Fibroblast of skin of left quadriceps (primary cell): ENCODE data around the gene TMEM80.

Experiments used
- DNase-seq, 2 experiments: peaks; one replicate each; pipeline ENCODE4 v3.0.0-alpha.2; 2013; ENCODE audit warnings: low read depth in 2 of 2

Gene TMEM80

GRCh38 chr11:699116-699508 is 3.5 kb downstream of the TMEM80 start:
- DNase-seq, result no peak

- no peak for DNase-seq
Observed at GRCh38 chr11:699753-700152, 4.1 kb downstream of the TMEM80 start.

- no peak for DNase-seq
Observed at GRCh38 chr11:701741-702461, 6.3 kb downstream of the TMEM80 start.

- DNase-seq, result no peak
Observed at GRCh38 chr11:702462-703461, 7.1 kb downstream of the TMEM80 start.

- no peak for DNase-seq
Observed at GRCh38 chr11:703506-703905, 7.9 kb downstream of the TMEM80 start.

- DNase-seq, result no peak
Observed at GRCh38 chr11:704228-704674, 8.6 kb downstream of the TMEM80 start.

- DNase-seq, result no peak
Observed at GRCh38 chr11:704781-705645, 9.4 kb downstream of the TMEM80 start.

- no peak for DNase-seq
Observed at GRCh38 chr11:705646-706438, 10.2 kb downstream of the TMEM80 start, which contains the start of gene EPS8L2. Gene EPS8L2, plus strand, starts transcription at chr11:706231. Its CDS starts 3,177 bp downstream, at chr11:709408.

- no peak for DNase-seq
Observed at GRCh38 chr11:706439-706956, 10.9 kb downstream of the TMEM80 start.

GRCh38 chr11:706957-707816 is 11.6 kb downstream of the TMEM80 start:
- DNase-seq, result no peak

GRCh38 chr11:707817-708420 is 12.3 kb downstream of the TMEM80 start:
- no peak for DNase-seq

- DNase-seq, result no peak
Observed at GRCh38 chr11:708511-708910, 12.9 kb downstream of the TMEM80 start.

- no peak for DNase-seq
Observed at GRCh38 chr11:709109-709997, 13.7 kb downstream of the TMEM80 start.

GRCh38 chr11:714436-714835 is 18.8 kb downstream of the TMEM80 start:
- no peak for DNase-seq

GRCh38 chr11:719214-720016 is 23.8 kb downstream of the TMEM80 start:
- DNase-seq, result no peak

- DNase-seq, result no peak
Observed at GRCh38 chr11:720017-720641, 24.5 kb downstream of the TMEM80 start.
